HK-2 (cell line): ENCODE measurements around the gene FOXR1.

Experiments
- DNase-seq: peaks from one replicate; pipeline ENCODE4 v3.0.0-alpha.2; 2018; ENCODE audit not compliant: unreplicated experiment

FOXR1 gene

GRCh38 chr11:119026970-119027369, 55.4 kb downstream of the FOXR1 start:
- DNase-seq = no peak

GRCh38 chr11:119027561-119028345, 56.2 kb downstream of the FOXR1 start:
- no peak for DNase-seq

GRCh38 chr11:119028346-119029068, 56.9 kb downstream of the FOXR1 start:
- DNase-seq = no peak

GRCh38 chr11:119029069-119029339, 57.4 kb downstream of the FOXR1 start:
- DNase-seq = no peak

GRCh38 chr11:119029340-119030028, 57.9 kb downstream of the FOXR1 start:
- peak; percentile 77 for DNase-seq

- DNase-seq = no peak
These were observed 58.4 kb downstream of the FOXR1 start for GRCh38 chr11:119030029-119030328.

- peak; percentile 94 for DNase-seq
These were observed 58.9 kb downstream of the FOXR1 start, which contains the start of gene SLC37A4 for GRCh38 chr11:119030329-119031047. Gene SLC37A4, minus strand, starts transcription at chr11:119030877.
